Prostate gland (tissue), 2 donors: ENCODE results near the gene RNF144A.

ENCODE experiments used
- CTCF ChIP-seq, 4 experiments: fragments of 200-600 bp in 2 of 4; fragments of 450-650 bp in 2 of 4; sonication (generic) in 2 of 4; IDR thresholded peaks; 1 replicate in 3 of 4; 2 replicates in 1 of 4; pipeline ENCODE4 v1.5.1; 2016 to 2019; ENCODE audit warnings: antibody characterized with exemption in 4 of 4, mild to moderate bottlenecking in 2 of 4, moderate library complexity in 2 of 4
- POLR2A ChIP-seq: fragments of 450-650 bp; IDR thresholded peaks from one replicate; pipeline ENCODE4 v1.6.1; 2016; ENCODE audit warnings: antibody characterized with exemption, mild to moderate bottlenecking

DNA sequence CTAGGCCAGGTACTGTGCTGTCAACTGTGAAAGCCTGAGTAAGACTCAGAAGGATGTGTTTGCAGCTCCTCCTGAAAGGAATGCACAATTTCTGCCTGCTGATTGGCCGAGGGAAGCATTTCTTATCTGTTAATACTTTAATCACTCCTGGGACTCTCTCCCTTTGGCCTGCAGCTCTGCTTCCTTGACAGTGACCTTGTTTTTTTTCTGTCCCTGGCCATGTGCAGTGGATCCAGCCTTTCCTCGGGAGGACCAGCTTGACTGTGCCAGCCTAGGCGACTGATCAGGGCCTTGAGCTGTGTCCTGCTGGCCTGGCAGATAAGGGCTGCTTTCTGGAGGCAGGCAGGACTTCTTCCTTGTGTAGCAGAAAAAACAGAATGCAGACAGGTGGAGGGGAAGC lies 10.0 kb downstream of the RNF144A start:
- TF ChIP-seq CTCF (IDR thresholded peaks at IDR 0.05) (no peak), POLR2A (no peak)
